ENCODE measurements around the gene MRGPRD.

MRGPRD gene

GRCh38 chr11:68987211-68987610, 6.4 kb upstream of the MRGPRD start:
- no peak for TF ChIP-seq CTCF (conservative IDR thresholded peaks at IDR 0.05; ENCODE audit: low read depth)
- POLR2A ChIA-PET (ENCODE audit: low non-redundant PET), result no interaction called here
- no peak overlapping the region for H3K27ac ChIP-seq
- no peak for DNase-seq (ENCODE audit: low spot score)
- CTCF ChIA-PET, result no interaction called here

- no peak for TF ChIP-seq CTCF (conservative IDR thresholded peaks at IDR 0.05; ENCODE audit: low read depth)
- DNase-seq (ENCODE audit: low spot score), result no peak
- ChIA-PET CTCF (no interaction called here), POLR2A (ENCODE audit: low non-redundant PET) (no interaction called here)
- no peak overlapping the region for H3K27ac ChIP-seq
These were observed 3.0 kb upstream of the MRGPRD start for GRCh38 chr11:68983801-68984200.

- TF ChIP-seq CTCF (conservative IDR thresholded peaks at IDR 0.05; ENCODE audit: low read depth), result no peak
- no peak overlapping the region for H3K27ac ChIP-seq
- ChIA-PET CTCF (no interaction called here), POLR2A (ENCODE audit: low non-redundant PET) (no interaction called here)
- DNase-seq (ENCODE audit: low spot score), result no peak
These were observed 1.3 kb upstream of the MRGPRD start for GRCh38 chr11:68982134-68982533.

GRCh38 chr11:68979931-68980775, 633 bp downstream of the MRGPRD start:
- ChIA-PET POLR2A (ENCODE audit: low non-redundant PET) (no interaction called here), CTCF (no interaction called here)
- DNase-seq (ENCODE audit: low spot score), result no peak

GRCh38 chr11:68978931-68979594, 1.7 kb downstream of the MRGPRD start:
- no peak for DNase-seq (ENCODE audit: low spot score)
- ChIA-PET CTCF (no interaction called here), POLR2A (ENCODE audit: low non-redundant PET) (no interaction called here)
- no peak for TF ChIP-seq CTCF (conservative IDR thresholded peaks at IDR 0.05; ENCODE audit: low read depth)
- H3K27ac ChIP-seq, result no peak overlapping the region

More at GRCh38 chr11:68979931-68980775, 633 bp downstream of the MRGPRD start:
- H3K27ac ChIP-seq, result no peak overlapping the region
- TF ChIP-seq CTCF (conservative IDR thresholded peaks at IDR 0.05; ENCODE audit: low read depth), result no peak

GRCh38 chr11:68978626-68978930, 2.2 kb downstream of the MRGPRD start:
- no peak for DNase-seq (ENCODE audit: low spot score)
- TF ChIP-seq CTCF (conservative IDR thresholded peaks at IDR 0.05; ENCODE audit: low read depth), result no peak
- no peak overlapping the region for H3K27ac ChIP-seq
- CTCF ChIA-PET, result no interaction called here
- POLR2A ChIA-PET (ENCODE audit: low non-redundant PET), result no interaction called here

All from RWPE1 (cell line).